ENCODE results near the gene CAAP1.
"Not testable (repeated sequence)": the region's sequence is repeated elsewhere in the genome, so short reads cannot be mapped to it uniquely, and the experiment has no call there.

Gene CAAP1

GRCh38 chr9:26891726-26892125, 876 bp downstream of the CAAP1 start:
- TF ChIP-seq CTCF (IDR thresholded peaks at IDR 0.05; ENCODE audit: control insufficient read depth, insufficient read depth, low read depth, low read length, missing control alignments), result no peak
- peak overlapping the region; percentile 98 for H3K4me3 ChIP-seq (ENCODE audit: control insufficient read depth, low read depth, low read length)
- DNase-seq (ENCODE audit: low read depth), result no peak

- no peak for DNase-seq (ENCODE audit: low read depth)
- no peak overlapping the region for H3K4me3 ChIP-seq (ENCODE audit: control insufficient read depth, low read depth, low read length)
- no peak for TF ChIP-seq CTCF (IDR thresholded peaks at IDR 0.05; ENCODE audit: control insufficient read depth, insufficient read depth, low read depth, low read length, missing control alignments)
These were observed 4.3 kb downstream of the CAAP1 start for GRCh38 chr9:26888271-26888670.

- no peak for TF ChIP-seq CTCF (IDR thresholded peaks at IDR 0.05; ENCODE audit: control insufficient read depth, insufficient read depth, low read depth, low read length, missing control alignments)
- no peak for DNase-seq (ENCODE audit: low read depth)
- H3K4me3 ChIP-seq (ENCODE audit: control insufficient read depth, low read depth, low read length), result no peak overlapping the region
These were observed 10.4 kb downstream of the CAAP1 start for GRCh38 chr9:26882154-26882553.

- TF ChIP-seq CTCF (IDR thresholded peaks at IDR 0.05; ENCODE audit: control insufficient read depth, insufficient read depth, low read depth, low read length, missing control alignments), result no peak
- no peak for DNase-seq (ENCODE audit: low read depth)
- no peak overlapping the region for H3K4me3 ChIP-seq (ENCODE audit: control insufficient read depth, low read depth, low read length)
These were observed 12.3 kb downstream of the CAAP1 start for GRCh38 chr9:26880262-26880661.

GRCh38 chr9:26875155-26875554, 17.4 kb downstream of the CAAP1 start:
- not testable (repeated sequence) for DNase-seq (ENCODE audit: low read depth); H3K4me3 ChIP-seq (ENCODE audit: control insufficient read depth, low read depth, low read length)

GRCh38 chr9:26870292-26870691, 22.3 kb downstream of the CAAP1 start:
- no peak overlapping the region for H3K4me3 ChIP-seq (ENCODE audit: control insufficient read depth, low read depth, low read length)
- DNase-seq (ENCODE audit: low read depth), result no peak
- TF ChIP-seq CTCF (IDR thresholded peaks at IDR 0.05; ENCODE audit: control insufficient read depth, insufficient read depth, low read depth, low read length, missing control alignments), result no peak

- H3K4me3 ChIP-seq (ENCODE audit: control insufficient read depth, low read depth, low read length), result no peak overlapping the region
- peak; percentile 26 for TF ChIP-seq CTCF (IDR thresholded peaks at IDR 0.05; ENCODE audit: control insufficient read depth, insufficient read depth, low read depth, low read length, missing control alignments)
- DNase-seq (ENCODE audit: low read depth), result no peak
These were observed 29.5 kb downstream of the CAAP1 start for GRCh38 chr9:26863074-26863473.
